Raji (cell line): ENCODE results near the gene SBNO2.

ENCODE experiments used
- POLR2A ChIP-seq: IDR thresholded peaks from 2 replicates; pipeline ENCODE4 v1.6.1; 2011; ENCODE audit warnings: low read depth, low read length, control low read depth; ENCODE audit not compliant: insufficient read depth

SBNO2 gene

GRCh38 chr19:1214299-1214861, 40.3 kb upstream of the SBNO2 start:
- no peak for TF ChIP-seq POLR2A

GRCh38 chr19:1213391-1214286, 39.6 kb upstream of the SBNO2 start:
- TF ChIP-seq POLR2A: no peak

- TF ChIP-seq POLR2A: no peak
Measured at GRCh38 chr19:1211494-1212234, 37.6 kb upstream of the SBNO2 start.

GRCh38 chr19:1210227-1210538, 36.1 kb upstream of the SBNO2 start:
- no peak for TF ChIP-seq POLR2A

GRCh38 chr19:1206864-1207450, 32.9 kb upstream of the SBNO2 start:
- 0 out of 2 replicates have a peak, but pooled peaks have one; percentile 16 for TF ChIP-seq POLR2A

GRCh38 chr19:1206150-1206863, 32.2 kb upstream of the SBNO2 start:
- TF ChIP-seq POLR2A: 0 out of 2 replicates have a peak, but pooled peaks have one; percentile 7

- peak; percentile 76 for TF ChIP-seq POLR2A
Measured at GRCh38 chr19:1205114-1206099, 31.3 kb upstream of the SBNO2 start, which contains the start of gene STK11. STK11 (plus strand) TSS chr19:1205778; CDS start chr19:1206914, 1,136 bp downstream.

GRCh38 chr19:1199531-1199930, 25.5 kb upstream of the SBNO2 start:
- no peak for TF ChIP-seq POLR2A

GRCh38 chr19:1189419-1189818, 15.4 kb upstream of the SBNO2 start:
- TF ChIP-seq POLR2A: no peak

GRCh38 chr19:1183543-1184172, 9.6 kb upstream of the SBNO2 start:
- no peak for TF ChIP-seq POLR2A

GRCh38 chr19:1182727-1183126, 8.7 kb upstream of the SBNO2 start:
- no peak for TF ChIP-seq POLR2A

GRCh38 chr19:1182068-1182467, 8.0 kb upstream of the SBNO2 start:
- TF ChIP-seq POLR2A: no peak

- no peak for TF ChIP-seq POLR2A
Measured at GRCh38 chr19:1181606-1182005, 7.5 kb upstream of the SBNO2 start.

- no peak for TF ChIP-seq POLR2A
Measured at GRCh38 chr19:1177322-1178114, 3.5 kb upstream of the SBNO2 start.
